ENCODE measurements around the gene ECI1.
"Not testable (repeated sequence)": the region's sequence is repeated elsewhere in the genome, so short reads cannot be mapped to it uniquely, and the experiment has no call there.

Gene ECI1

GRCh38 chr16:2280461-2280860, 29.1 kb upstream of the ECI1 start:
- DNase-seq (ENCODE audit: low read depth in 4 of 4, low spot score in 1 of 4) = no peak

GRCh38 chr16:2278956-2279800, 27.8 kb upstream of the ECI1 start:
- DNase-seq (ENCODE audit: low read depth in 4 of 4, low spot score in 1 of 4) = no peak

GRCh38 chr16:2278272-2278608, 26.9 kb upstream of the ECI1 start:
- no peak for DNase-seq (ENCODE audit: low read depth in 4 of 4, low spot score in 1 of 4)

GRCh38 chr16:2277466-2278271, 26.3 kb upstream of the ECI1 start:
- DNase-seq (ENCODE audit: low read depth in 4 of 4, low spot score in 1 of 4) = no peak

- DNase-seq (ENCODE audit: low read depth in 4 of 4, low spot score in 1 of 4) = no peak
Measured at GRCh38 chr16:2276368-2277195, 25.2 kb upstream of the ECI1 start.

GRCh38 chr16:2275476-2276367, 24.3 kb upstream of the ECI1 start:
- DNase-seq (ENCODE audit: low read depth in 4 of 4, low spot score in 1 of 4) = no peak

GRCh38 chr16:2273931-2274330, 22.5 kb upstream of the ECI1 start:
- no peak for DNase-seq (ENCODE audit: low read depth in 4 of 4, low spot score in 1 of 4)

GRCh38 chr16:2273484-2273883, 22.1 kb upstream of the ECI1 start:
- no peak for DNase-seq (ENCODE audit: low read depth in 4 of 4, low spot score in 1 of 4)

GRCh38 chr16:2271848-2272461, 20.6 kb upstream of the ECI1 start:
- DNase-seq (ENCODE audit: low read depth in 4 of 4, low spot score in 1 of 4) = no peak

- no peak for DNase-seq (ENCODE audit: low read depth in 4 of 4, low spot score in 1 of 4)
Measured at GRCh38 chr16:2270588-2271470, 19.4 kb upstream of the ECI1 start.

- no peak for DNase-seq (ENCODE audit: low read depth in 4 of 4, low spot score in 1 of 4)
Measured at GRCh38 chr16:2270070-2270462, 18.7 kb upstream of the ECI1 start.

- peak; percentile 92 to 96 (median 95) for DNase-seq (ENCODE audit: low read depth in 4 of 4, low spot score in 1 of 4)
Measured at GRCh38 chr16:2267913-2268666, 16.7 kb upstream of the ECI1 start, which contains the start of gene RNPS1. Gene RNPS1 (minus strand): TSS chr16:2268126. CDS start chr16:2264643, 3,483 bp downstream.

GRCh38 chr16:2267505-2267912, 16.1 kb upstream of the ECI1 start:
- not testable (repeated sequence) for DNase-seq (ENCODE audit: low read depth in 4 of 4, low spot score in 1 of 4)

GRCh38 chr16:2266887-2267286, 15.5 kb upstream of the ECI1 start:
- DNase-seq (ENCODE audit: low read depth in 4 of 4, low spot score in 1 of 4) = not testable (repeated sequence)

GRCh38 chr16:2263026-2263425, 11.6 kb upstream of the ECI1 start:
- DNase-seq (ENCODE audit: low read depth in 4 of 4, low spot score in 1 of 4) = not testable (repeated sequence)

GRCh38 chr16:2260250-2260649, 8.9 kb upstream of the ECI1 start:
- DNase-seq (ENCODE audit: low read depth in 4 of 4, low spot score in 1 of 4) = no peak

- not testable (repeated sequence) for DNase-seq (ENCODE audit: low read depth in 4 of 4, low spot score in 1 of 4)
Measured at GRCh38 chr16:2258530-2258929, 7.1 kb upstream of the ECI1 start.

- DNase-seq (ENCODE audit: low read depth in 4 of 4, low spot score in 1 of 4) = no peak
Measured at GRCh38 chr16:2257726-2258125, 6.3 kb upstream of the ECI1 start.

Data from stimulated activated CD4-positive, alpha-beta T cell treated with anti-CD3 and anti-CD28 coated beads, Interleukin-1b, Interleukin-23, amount 100 ng/mL, for 24 hours (primary cell).